ENCODE measurements around the gene SNX18. TPM values are rescaled to one million over a fixed set of nuclear protein-coding genes. Genes with fewer than 3 reads are reported as not detected.
A peak's percentile ranks its signal among the peaks of the same experiment; 100 is the strongest.
"Not testable (repeated sequence)": the region's sequence is repeated elsewhere in the genome, so short reads cannot be mapped to it uniquely, and the experiment has no call there.

SNX18 gene
- total RNA-seq, 2 donors from 2014 or later, result 3.8 to 4.6 TPM

DNA sequence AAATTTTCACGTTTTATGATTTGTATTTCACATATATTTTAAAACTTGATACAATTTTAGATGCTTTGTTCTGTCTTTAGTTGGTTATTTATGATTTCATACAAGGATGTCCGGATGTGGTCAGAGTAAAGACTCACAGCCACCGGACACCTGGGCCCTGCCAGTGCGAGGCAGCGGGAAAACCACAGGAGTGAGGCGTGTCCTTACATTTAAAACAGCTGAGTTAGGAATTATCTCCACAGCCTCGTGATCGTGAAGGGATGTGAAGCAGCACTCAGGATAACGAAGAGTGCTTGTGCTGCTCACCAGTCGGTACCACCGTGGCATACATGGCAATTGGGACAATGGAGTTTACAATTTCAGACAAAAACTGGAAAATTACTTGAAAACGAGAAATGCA, 14.0 kb downstream of the SNX18 start:
- Mint-ChIP-seq H3K36me3 (peaks cover 0 to 3% of the 10 kb centered on the region in 2 donors), H3K9me3 (no peaks in the 10 kb centered on the region), H3K27ac (peak overlapping the region in 1 of 2 donors; percentile 78)
- DNase-seq (ENCODE audit: low spot score in 2 of 2), result no peak
- ATAC-seq, result no peak

DNA sequence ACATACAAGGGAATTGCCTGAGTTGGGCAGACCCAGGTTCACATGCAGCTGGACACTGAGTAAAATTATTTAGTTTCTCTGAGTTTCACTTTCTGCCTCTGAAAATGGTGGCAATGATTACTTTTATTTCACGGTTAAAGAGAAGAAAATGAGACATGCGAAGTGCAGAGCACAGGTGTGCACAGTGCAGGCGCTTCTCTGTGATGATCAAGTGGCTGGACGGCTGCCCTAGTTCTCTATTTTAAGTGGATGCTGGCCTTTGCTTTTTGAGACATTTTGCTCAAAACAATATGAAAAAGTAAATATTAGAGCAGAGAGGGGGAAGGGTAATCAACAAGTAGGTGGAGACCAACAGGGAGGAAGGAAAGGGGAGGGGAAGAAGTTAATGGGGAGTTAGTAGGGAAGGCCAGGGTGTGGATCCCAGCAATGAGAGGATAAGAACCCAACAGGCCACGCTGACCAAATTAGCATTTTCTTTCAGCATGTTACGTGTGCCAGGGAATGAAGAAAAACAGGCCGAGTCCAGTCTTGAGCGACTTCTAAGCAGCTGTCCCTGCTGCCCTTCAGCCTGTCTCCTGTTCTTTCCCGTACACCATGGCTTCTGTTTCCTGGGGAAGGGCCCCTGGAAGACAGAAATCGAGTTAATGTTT, 16.1 kb downstream of the SNX18 start:
- H3K27ac Mint-ChIP-seq, result peak overlapping the region in 1 of 2 donors; percentile 57
- DNase-seq (ENCODE audit: low spot score in 2 of 2) (no peak), ATAC-seq (no peak)
- H3K9me3 Mint-ChIP-seq, result no peaks in the 10 kb centered on the region
- H3K36me3 Mint-ChIP-seq, result peaks cover 0 to 8% of the 10 kb centered on the region in 2 donors

DNA sequence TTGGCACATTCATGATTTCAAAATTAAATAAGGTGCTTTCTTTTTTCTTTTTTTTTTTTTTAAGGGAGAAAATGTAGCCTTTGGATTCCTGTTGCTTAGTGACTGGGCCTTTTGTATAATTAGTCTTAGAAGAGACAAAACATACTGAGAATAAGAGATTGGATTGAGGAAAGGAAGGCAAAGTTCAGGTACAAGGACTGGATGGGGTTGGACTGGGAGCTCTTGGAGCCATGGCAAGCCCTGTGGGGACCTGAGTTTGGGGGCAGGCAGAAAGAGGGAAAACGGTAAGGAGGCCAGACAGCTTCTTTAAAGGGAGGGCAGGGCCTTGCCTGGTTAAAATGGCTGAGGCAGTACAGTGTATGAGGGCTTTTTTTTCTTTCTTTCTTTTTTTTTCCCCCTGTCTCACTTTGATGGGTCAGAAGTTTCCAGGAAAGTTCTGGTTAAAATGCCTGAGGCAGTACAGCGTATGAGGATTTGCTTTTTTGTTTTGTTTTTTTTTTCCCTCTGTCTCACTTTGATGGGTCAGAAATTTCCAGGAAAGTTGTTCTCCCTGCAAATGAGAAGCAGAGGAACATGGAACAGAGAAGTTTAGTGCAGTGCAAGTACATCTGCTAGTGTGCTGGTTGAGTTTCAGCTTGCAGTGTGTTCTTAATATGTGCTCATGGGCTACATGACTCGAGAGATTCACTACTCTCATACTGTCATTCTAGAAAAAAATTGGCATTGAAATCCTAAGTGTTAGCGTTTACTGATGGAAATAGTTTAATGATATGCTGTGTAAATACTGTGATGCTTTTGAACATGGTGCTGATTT, 16.8 kb downstream of the SNX18 start:
- no peak for DNase-seq (ENCODE audit: low spot score in 2 of 2)
- Mint-ChIP-seq H3K36me3 (peaks cover 0 to 8% of the 10 kb centered on the region in 2 donors), H3K9me3 (no peaks in the 10 kb centered on the region), H3K27ac (peak overlapping the region in 1 of 2 donors; percentile 57)
- no peak for ATAC-seq

DNA sequence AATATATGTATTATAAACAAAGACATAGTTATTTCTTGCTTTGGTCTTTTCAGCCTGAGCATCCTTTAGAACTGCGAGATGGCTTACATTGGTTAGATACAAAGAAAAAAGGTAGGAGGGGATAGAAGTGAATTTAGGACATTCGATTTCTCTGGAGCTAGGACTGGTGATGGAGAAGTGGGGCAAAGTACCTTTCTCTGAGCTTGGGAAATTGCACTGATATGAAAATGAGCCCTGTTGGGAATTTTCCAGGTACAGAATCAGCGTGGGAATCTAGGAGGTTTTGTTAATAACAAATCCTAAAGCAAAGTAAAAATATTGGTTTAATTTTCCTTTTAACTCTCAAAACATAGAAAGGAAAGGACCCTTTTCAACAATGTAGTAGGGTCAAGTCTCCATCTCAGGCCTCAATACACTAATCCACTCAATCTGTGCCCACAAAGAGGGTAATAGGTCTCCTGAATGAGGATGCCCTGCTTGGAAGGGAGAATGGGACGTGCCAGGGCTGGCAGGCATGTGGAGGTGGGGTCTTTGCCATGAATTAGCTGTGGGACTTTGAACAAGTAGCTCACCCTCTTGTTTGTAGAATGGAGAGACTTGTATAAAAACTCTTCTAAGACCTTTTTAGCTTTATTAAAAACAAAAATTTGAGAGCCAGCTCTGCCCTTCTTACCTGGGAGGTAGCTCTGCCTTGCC, 17.7 kb downstream of the SNX18 start:
- no peaks in the 10 kb centered on the region for H3K9me3 Mint-ChIP-seq
- H3K27ac Mint-ChIP-seq, result no peak overlapping the region
- peaks cover 0 to 8% of the 10 kb centered on the region in 2 donors for H3K36me3 Mint-ChIP-seq
- DNase-seq (ENCODE audit: low spot score in 2 of 2) (no peak), ATAC-seq (no peak)

DNA sequence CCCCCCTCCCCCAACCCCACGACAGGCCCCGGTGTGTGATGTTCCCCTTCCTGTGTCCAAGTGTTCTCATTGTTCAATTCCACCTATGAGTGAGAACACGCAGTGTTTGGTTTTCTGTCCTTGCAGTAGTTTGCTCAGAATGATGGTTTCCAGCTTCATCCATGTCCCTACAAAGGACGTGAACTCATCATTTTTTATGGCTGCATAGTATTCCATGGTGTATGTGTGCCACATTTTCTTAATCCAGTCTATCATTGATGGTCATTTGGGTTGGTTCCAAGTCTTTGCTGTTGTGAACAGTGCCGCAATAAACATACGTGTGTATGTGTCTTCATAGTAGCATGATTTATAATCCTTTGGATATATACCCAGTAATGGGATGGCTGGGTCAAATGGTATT, 18.8 kb downstream of the SNX18 start:
- ATAC-seq; DNase-seq (ENCODE audit: low spot score in 2 of 2); H3K36me3 Mint-ChIP-seq; H3K9me3 Mint-ChIP-seq; H3K27ac Mint-ChIP-seq: not testable (repeated sequence)

DNA sequence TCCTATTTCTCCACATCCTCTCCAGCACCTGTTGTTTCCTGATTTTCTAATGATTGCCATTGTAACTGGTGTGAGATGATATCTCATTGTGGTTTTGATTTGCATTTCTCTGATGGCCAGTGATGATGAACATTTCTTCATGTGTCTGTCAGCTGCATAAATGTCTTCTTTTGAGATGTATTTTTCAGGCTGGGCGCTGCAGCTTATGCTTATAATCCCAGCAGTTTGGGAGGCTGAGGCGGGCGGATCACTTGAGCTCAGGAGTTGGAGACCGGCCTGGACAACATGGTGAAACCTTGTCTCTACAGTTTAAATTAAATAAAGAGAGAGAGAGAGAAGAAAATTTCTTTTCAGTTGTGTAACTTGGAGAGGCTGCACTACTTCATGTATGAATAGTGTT, 19.3 kb downstream of the SNX18 start:
- not testable (repeated sequence) for H3K36me3 Mint-ChIP-seq, ATAC-seq

DNA sequence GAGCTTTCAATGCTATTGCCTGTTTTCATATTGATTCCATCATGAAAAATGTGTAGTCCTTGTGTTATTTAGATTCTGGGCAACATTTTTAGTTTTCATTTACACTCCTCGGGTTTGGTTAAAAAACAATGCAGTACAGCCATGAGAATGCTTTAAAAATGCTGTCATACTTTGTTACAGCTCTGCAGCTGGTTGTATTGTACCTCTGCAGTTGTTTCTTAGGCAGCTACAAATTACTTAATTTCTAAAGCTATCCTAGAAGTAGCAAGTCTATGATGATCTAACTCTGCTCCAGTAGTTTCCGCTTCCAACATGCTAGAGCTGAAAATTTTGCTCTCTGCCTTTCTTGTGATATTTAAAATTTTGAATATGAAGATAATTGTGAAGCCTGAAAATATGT, 20.2 kb downstream of the SNX18 start:
- Mint-ChIP-seq H3K27ac (no peak overlapping the region), H3K36me3 (peaks cover 0 to 8% of the 10 kb centered on the region in 2 donors), H3K9me3 (no peaks in the 10 kb centered on the region)
- ATAC-seq (no peak), DNase-seq (ENCODE audit: low spot score in 2 of 2) (no peak)

More for the DNA sequence above, 19.3 kb downstream of the SNX18 start:
- H3K27ac Mint-ChIP-seq; DNase-seq (ENCODE audit: low spot score in 2 of 2); H3K9me3 Mint-ChIP-seq: not testable (repeated sequence)

DNA sequence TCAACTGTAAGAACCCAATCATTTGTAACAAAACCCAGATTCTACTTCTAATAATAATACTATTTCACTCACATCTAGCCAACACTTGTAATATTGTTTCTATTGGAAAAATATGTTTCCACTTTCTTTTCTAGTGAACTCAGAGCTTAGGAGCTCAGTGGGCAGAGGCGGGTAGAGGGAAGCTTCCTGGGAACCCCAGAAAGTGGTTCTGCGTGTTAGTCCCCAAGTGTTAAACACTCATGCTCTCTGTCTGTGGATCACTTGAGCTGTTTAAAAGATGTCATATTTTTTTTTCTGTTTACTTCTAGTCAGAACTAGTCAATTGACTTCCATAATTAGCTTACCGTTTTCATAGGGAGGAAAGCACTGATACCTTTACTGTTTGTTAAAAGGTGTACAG, 20.6 kb downstream of the SNX18 start:
- no peak overlapping the region for H3K27ac Mint-ChIP-seq
- no peak for DNase-seq (ENCODE audit: low spot score in 2 of 2)
- H3K9me3 Mint-ChIP-seq, result no peaks in the 10 kb centered on the region
- ATAC-seq, result no peak
- H3K36me3 Mint-ChIP-seq, result peaks cover 0 to 8% of the 10 kb centered on the region in 2 donors

DNA sequence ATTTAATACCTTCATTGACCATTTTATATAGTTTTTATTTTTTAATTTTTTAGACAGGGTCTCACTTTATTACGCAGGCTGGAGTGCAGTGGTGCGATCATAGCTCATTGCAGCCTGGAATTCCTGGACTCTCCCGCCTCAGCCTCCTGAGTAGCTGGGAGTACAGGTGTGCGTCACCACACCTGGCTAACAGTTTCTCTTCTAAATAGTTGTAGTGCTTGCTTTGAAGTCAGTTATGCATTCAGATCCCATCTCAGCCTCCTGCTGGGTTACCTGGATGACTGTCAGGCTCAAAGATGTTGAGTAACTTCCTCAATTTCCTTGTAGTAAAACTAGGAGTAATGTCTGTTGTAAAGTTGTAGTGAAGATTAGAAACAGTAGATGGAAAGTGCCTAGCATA, 21.4 kb downstream of the SNX18 start:
- H3K9me3 Mint-ChIP-seq, result no peaks in the 10 kb centered on the region
- ATAC-seq, result no peak
- H3K36me3 Mint-ChIP-seq, result peaks cover 0 to 8% of the 10 kb centered on the region in 2 donors
- no peak for DNase-seq (ENCODE audit: low spot score in 2 of 2)
- H3K27ac Mint-ChIP-seq, result no peak overlapping the region

DNA sequence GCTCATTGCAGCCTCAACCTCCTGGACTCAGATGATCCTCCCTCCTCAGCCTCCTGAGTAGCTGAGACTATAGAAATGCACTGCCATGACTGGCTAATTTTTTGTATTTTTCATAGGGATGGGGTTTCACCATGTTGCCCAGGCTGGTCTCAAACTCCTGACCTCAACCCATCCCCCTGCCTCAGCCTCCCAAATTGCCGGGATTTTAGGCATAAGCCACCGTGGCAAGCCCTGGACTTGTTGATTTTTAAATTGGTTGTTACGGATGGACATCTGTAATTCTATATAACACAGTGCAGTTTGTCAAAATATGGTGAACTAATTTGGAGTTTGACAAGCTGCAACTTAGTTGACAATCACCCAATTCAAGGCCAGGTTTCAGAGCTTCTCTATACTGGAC, 22.7 kb downstream of the SNX18 start:
- ATAC-seq (no peak), DNase-seq (ENCODE audit: low spot score in 2 of 2) (no peak)
- no peaks in the 10 kb centered on the region for H3K9me3 Mint-ChIP-seq
- H3K27ac Mint-ChIP-seq, result no peak overlapping the region
- H3K36me3 Mint-ChIP-seq, result peaks cover 0 to 8% of the 10 kb centered on the region in 2 donors

DNA sequence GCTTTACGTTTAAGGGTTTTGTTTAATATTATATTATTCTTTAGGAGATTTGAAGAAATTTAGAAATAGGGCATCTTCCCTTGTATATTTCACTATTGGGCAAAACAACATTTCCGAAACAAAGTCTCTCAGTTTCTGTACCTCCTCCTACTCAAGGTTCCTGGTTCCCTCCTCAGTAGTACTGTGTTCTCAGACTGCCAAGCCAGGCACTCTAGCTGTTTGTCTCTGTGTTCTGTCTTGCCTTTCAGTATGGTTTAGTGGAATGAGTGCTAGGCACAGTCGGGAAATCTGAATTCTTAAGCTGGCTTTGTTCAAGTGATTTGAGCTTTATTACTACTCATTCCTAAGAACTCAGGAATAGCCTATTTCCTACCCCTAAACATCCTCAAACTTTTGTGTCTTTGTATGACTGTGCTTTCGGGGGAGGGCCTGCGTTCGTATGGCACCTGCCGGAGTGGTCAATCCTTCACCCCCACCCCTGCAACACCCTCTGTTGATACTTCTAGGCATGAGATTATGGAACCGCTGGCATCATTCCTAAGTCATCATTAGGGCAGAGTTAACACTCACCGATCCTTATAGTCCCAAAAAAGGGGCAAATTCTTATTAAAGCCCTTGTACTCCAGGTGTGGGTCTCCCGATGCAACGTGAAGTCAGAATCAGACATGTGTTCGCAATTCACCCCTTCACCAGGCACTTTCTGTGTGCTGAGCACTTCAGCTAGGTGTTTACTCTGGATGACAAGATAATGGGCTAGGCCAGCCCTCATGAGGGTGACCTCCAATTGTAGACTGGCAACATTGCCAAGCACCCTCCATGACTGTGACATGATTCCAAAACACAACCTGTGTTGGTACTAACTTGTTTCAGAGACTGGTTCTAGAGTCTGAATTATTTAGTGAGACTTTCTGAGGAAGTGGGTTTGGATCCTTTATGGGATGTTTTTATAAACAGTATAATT, 24.5 kb downstream of the SNX18 start:
- no peak for ATAC-seq
- Mint-ChIP-seq H3K27ac (no peak overlapping the region), H3K9me3 (no peaks in the 10 kb centered on the region), H3K36me3 (no peaks in the 10 kb centered on the region)
- DNase-seq (ENCODE audit: low spot score in 2 of 2), result no peak

DNA sequence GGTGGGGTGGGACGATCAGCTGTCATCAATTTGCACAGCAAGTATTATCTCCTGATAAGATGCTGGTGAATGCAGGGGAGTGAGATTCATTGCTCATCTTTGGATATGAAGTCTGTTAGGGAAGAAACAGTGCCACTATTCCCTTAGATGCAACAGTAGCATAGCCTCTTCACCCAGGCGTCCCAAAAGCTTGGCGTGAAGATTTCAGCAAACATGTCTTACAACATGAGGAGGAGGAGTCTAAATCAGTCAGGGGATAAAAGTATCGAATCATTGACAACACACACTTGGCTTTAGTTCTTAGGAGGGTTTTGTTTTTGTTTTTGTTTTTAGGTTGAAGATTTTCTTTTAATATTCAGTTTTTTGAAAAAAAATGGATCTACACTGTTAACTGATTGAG, 26.5 kb downstream of the SNX18 start:
- H3K36me3 Mint-ChIP-seq, result no peaks in the 10 kb centered on the region
- ATAC-seq (no peak), DNase-seq (ENCODE audit: low spot score in 2 of 2) (no peak)
- H3K9me3 Mint-ChIP-seq, result no peaks in the 10 kb centered on the region
- H3K27ac Mint-ChIP-seq, result no peak overlapping the region

DNA sequence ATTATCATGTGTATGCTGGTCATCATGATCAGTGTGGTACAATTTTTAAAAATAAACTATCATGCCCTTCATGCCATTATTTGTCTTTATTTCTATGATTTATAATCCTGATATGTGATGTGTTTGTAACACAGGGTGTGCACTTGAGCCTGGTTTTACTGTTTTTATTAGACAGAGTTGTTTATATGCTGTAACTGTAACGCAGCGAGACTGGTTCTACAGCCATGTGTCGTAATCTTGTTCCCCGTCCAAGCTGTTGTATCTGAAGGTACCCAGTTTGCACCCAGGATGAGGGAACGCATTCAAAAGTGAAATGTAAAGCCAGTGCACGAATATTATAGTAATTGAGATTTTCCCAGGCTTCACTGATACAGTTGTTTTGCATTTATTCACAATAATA, 28.2 kb downstream of the SNX18 start:
- Mint-ChIP-seq H3K9me3 (no peaks in the 10 kb centered on the region), H3K36me3 (no peaks in the 10 kb centered on the region), H3K27ac (no peak overlapping the region)
- no peak for DNase-seq (ENCODE audit: low spot score in 2 of 2)
- ATAC-seq, result no peak

DNA sequence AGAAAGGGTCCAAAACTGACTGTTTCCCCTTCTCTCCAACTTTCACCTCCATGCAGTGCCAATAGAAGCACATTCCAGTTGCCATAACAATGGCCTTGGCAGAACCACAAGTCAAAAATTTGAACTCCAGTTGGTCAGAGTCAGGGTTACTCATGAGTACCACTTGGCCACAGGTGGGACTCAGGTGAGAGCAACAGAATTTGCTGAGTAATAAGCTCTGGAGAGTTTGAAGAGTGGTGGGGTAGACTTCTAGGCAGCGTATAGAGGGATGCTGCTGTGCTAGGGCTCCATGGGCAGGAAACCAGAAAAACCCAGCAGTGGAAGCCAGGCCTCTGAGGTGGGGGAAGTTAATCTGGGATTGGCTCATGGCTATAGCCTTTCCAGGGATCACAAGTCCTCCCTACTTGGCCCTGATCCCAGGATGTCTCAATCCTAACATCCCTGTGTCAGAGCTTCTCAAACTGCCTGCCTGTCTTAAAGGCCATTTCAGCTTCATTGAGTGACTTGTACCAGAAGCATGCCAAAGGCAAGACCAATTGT, 30.2 kb downstream of the SNX18 start:
- no peak for DNase-seq (ENCODE audit: low spot score in 2 of 2)
- no peak overlapping the region for H3K27ac Mint-ChIP-seq
- no peak for ATAC-seq
- no peaks in the 10 kb centered on the region for H3K9me3 Mint-ChIP-seq
- peaks cover 0 to 8% of the 10 kb centered on the region in 2 donors for H3K36me3 Mint-ChIP-seq

DNA sequence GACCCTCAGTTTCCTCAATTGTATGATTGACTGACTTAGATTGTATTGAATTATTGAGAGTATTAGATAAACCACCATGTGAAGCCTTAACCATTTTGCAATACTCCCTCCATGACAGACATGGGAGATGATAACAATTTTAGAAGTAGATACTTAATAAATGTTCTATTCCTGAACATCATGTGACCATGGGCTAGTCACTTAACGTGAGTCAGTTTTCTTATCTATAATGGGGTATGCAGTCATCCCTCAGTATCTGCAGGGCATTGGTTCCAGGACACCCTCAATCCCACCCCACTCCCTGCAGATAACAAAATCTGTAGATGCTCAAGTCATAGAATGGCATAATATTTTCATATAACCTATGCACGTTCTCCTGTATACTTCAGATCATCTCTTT, 31.0 kb downstream of the SNX18 start:
- DNase-seq (ENCODE audit: low spot score in 2 of 2) (no peak), ATAC-seq (no peak)
- no peak overlapping the region for H3K27ac Mint-ChIP-seq
- H3K36me3 Mint-ChIP-seq, result peaks cover 0 to 8% of the 10 kb centered on the region in 2 donors
- no peaks in the 10 kb centered on the region for H3K9me3 Mint-ChIP-seq

DNA sequence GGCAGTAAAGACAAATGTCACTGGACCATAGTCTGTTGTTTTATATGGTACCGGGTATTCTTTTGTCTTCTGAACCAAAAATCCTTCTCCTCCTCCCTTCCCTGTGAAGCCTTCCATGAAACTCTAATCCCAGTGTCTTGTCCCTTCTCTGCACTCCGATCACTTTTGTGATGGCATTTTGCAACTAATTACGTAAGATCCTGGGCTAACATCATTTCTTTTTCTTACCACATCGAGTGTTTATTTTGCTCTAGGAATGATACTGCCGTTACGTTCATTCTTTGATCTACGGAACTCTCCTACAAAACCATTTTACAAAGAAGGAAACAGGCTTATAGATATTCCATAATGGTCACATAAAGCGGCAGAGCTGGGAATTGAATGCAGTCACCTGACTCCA, 33.7 kb downstream of the SNX18 start:
- Mint-ChIP-seq H3K27ac (no peak overlapping the region), H3K36me3 (peaks cover 0 to 8% of the 10 kb centered on the region in 2 donors), H3K9me3 (no peaks in the 10 kb centered on the region)
- ATAC-seq (no peak), DNase-seq (ENCODE audit: low spot score in 2 of 2) (no peak)
